Liver (tissue), 3 donors: Measurements from ENCODE around the gene PRKN.

Experiments used
- ATF3 ChIP-seq: IDR thresholded peaks from 2 replicates; pipeline ENCODE4 v1.6.1; 2016; ENCODE audit warnings: antibody characterized with exemption
- CTCF ChIP-seq: fragments of 150-350 bp; IDR thresholded peaks from 2 replicates; pipeline ENCODE4 v1.5.1; 2017; ENCODE audit warnings: improper control_type of control experiment, low read depth, low read length; ENCODE audit not compliant: missing input control
- EGR1 ChIP-seq, 2 donors: IDR thresholded peaks; 2 replicates each; pipeline ENCODE4 v1.6.1; 2016 to 2018; ENCODE audit warnings: antibody characterized with exemption in 2 of 2, low read depth in 2 of 2
- GABPA ChIP-seq, 2 donors: IDR thresholded peaks in 1 of 2; conservative IDR thresholded peaks in 1 of 2; 2 replicates each; pipeline ENCODE4 v1.6.1; 2016; ENCODE audit warnings: antibody characterized with exemption in 2 of 2, mild to moderate bottlenecking in 1 of 2, moderate library complexity in 1 of 2
- JUND ChIP-seq, 2 donors: IDR thresholded peaks; 2 replicates each; pipeline ENCODE4 v1.6.1; 2016; ENCODE audit warnings: antibody characterized with exemption in 2 of 2
- REST ChIP-seq: IDR thresholded peaks from 2 replicates; pipeline ENCODE4 v1.6.1; 2016; ENCODE audit warnings: antibody characterized with exemption, mild to moderate bottlenecking
- SP1 ChIP-seq: IDR thresholded peaks from 2 replicates; pipeline ENCODE4 v1.6.1; 2018; ENCODE audit warnings: antibody characterized with exemption, mild to moderate bottlenecking
- TAF1 ChIP-seq: conservative IDR thresholded peaks from 2 replicates; pipeline ENCODE4 v1.6.1; 2016; ENCODE audit warnings: antibody characterized with exemption, mild to moderate bottlenecking
- YY1 ChIP-seq: IDR thresholded peaks from 2 replicates; pipeline ENCODE4 v1.6.1; 2016; ENCODE audit warnings: antibody characterized with exemption, mild to moderate bottlenecking
- donor health status: healthy.
- donor health status: healthy.

GRCh38 chr6:162525181-162525580 is 202.4 kb downstream of the PRKN start:
- TF ChIP-seq EGR1 (IDR thresholded peaks at IDR 0.05; ENCODE audit: low read depth in 2 of 2): no peak
- TF ChIP-seq CTCF: no peak
- no peak for TF ChIP-seq TAF1
- no peak for TF ChIP-seq YY1
- TF ChIP-seq ATF3: no peak
- TF ChIP-seq JUND (IDR thresholded peaks at IDR 0.05): no peak
- TF ChIP-seq GABPA (IDR thresholded peaks at IDR 0.05 in 1 of 2, conservative IDR thresholded peaks at IDR 0.05 in 1 of 2): no peak
- no peak for TF ChIP-seq SP1
- TF ChIP-seq REST: no peak
